Measurements from ENCODE around the gene GNG2.

DNA sequence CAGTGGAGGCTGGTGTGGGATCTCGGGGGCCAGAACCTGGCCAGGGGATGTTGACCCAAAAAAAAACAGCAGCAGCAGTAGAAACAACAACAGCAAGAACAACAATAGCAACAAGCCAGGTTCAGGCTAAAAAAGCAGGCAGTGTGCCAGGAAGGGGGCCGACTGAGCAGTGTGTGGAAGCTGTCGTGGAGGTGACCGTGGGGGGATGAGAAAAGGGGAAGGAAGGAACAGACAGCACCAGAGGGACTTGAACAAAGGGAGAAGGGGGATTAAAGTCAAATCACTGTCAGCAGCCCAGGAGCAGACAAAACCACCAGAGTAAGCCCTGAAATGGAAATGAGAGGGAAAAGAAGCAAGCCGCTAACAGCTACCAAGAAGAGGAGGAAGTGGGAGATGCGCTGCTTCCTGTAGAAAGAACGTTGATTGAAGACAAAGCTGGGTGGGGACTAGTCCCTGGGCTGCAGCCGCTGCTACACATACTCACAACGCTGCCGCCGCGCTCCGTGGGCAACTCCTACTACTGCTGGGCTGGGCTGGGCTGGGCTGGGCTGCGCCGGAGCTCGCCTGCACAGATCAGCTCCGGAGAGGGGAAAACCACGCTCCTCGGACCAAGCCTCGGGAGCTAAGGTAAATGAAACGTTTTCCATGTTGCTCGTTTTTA is at the start of gene GNG2:
- TF ChIP-seq CTCF (conservative IDR thresholded peaks at IDR 0.05; ENCODE audit: low read length) (no peak), EZH2phosphoT487 (IDR thresholded peaks at IDR 0.05; ENCODE audit: borderline replicate concordance, low read depth, low read length) (no peak)

All from OCI-LY7 (cell line).